Astrocyte (in vitro differentiated cells and primary cell): ENCODE data around the gene ZNF606. TPM values are rescaled to one million over a fixed set of nuclear protein-coding genes. Genes with fewer than 3 reads are reported as not detected.

Source experiments
- DNase-seq: peaks from one replicate; pipeline ENCODE4 v3.0.0-alpha.2; 2010; ENCODE audit warnings: low read depth
- FAIRE-seq: peaks from 2 replicates; lab custom pipeline; 2011; peaks lifted over from hg19 to GRCh38; lab: Jason Lieb, UNC
- H2AFZ ChIP-seq: 2 replicates; pipeline ENCODE4 v1.6.0; 2012; ENCODE audit warnings: low read depth, low read length, inconsistent platforms
- H3K27ac ChIP-seq: 2 replicates; pipeline ENCODE4 v1.5.1; 2011; ENCODE audit warnings: low read depth, low read length, inconsistent platforms
- H3K27me3 ChIP-seq: 2 replicates; pipeline ENCODE4 v1.6.0; 2011; ENCODE audit warnings: low read length, inconsistent platforms; ENCODE audit not compliant: insufficient read depth
- H3K36me3 ChIP-seq: 2 replicates; pipeline ENCODE4 v1.5.1; 2011; ENCODE audit warnings: low read length, inconsistent platforms; ENCODE audit not compliant: insufficient read depth
- H3K4me1 ChIP-seq: 2 replicates; pipeline ENCODE4 v1.5.1; 2011; ENCODE audit warnings: low read length, inconsistent platforms; ENCODE audit not compliant: insufficient read depth
- H3K4me2 ChIP-seq: 2 replicates; pipeline ENCODE4 v1.6.0; 2012; ENCODE audit warnings: low read length, inconsistent platforms
- H3K4me3 ChIP-seq: 2 replicates; pipeline ENCODE4 v1.5.1; 2011; ENCODE audit warnings: low read depth, mild to moderate bottlenecking, low read length, inconsistent platforms; ENCODE audit not compliant: insufficient read depth
- H3K79me2 ChIP-seq: 2 replicates; pipeline ENCODE4 v1.6.0; 2012; ENCODE audit warnings: mild to moderate bottlenecking, low read length, inconsistent platforms; ENCODE audit not compliant: insufficient read depth
- H3K9ac ChIP-seq: 2 replicates; pipeline ENCODE4 v1.6.0; 2012; ENCODE audit warnings: mild to moderate bottlenecking, low read length, inconsistent platforms
- H3K9me3 ChIP-seq: 2 replicates; pipeline ENCODE4 v1.5.1; 2012; ENCODE audit warnings: low read depth, mild to moderate bottlenecking, low read length, inconsistent platforms; ENCODE audit not compliant: insufficient read depth
- H4K20me1 ChIP-seq: 2 replicates; pipeline ENCODE4 v1.6.0; 2012; ENCODE audit warnings: low read length, inconsistent platforms; ENCODE audit not compliant: insufficient read depth
- H3K27ac Mint-ChIP-seq: one replicate; pipeline ENCODE4 v1.8.0; 2021; ENCODE audit warnings: mild to moderate bottlenecking, mixed read lengths; ENCODE audit not compliant: unreplicated experiment
- H3K27me3 Mint-ChIP-seq: one replicate; pipeline ENCODE4 v1.8.0; 2021; ENCODE audit warnings: low read depth, mixed read lengths; ENCODE audit not compliant: unreplicated experiment
- H3K36me3 Mint-ChIP-seq: one replicate; pipeline ENCODE4 v1.8.0; 2021; ENCODE audit warnings: low read depth, mixed read lengths; ENCODE audit not compliant: unreplicated experiment
- H3K4me1 Mint-ChIP-seq: one replicate; pipeline ENCODE4 v1.8.0; 2021; ENCODE audit warnings: low read depth, mixed read lengths; ENCODE audit not compliant: unreplicated experiment
- H3K4me3 Mint-ChIP-seq: one replicate; pipeline ENCODE4 v1.8.0; 2021; ENCODE audit warnings: mild to moderate bottlenecking, moderate library complexity, mixed read lengths; ENCODE audit not compliant: unreplicated experiment
- H3K9me3 Mint-ChIP-seq: one replicate; pipeline ENCODE4 v1.8.0; 2021; ENCODE audit warnings: mild to moderate bottlenecking, mixed read lengths; ENCODE audit not compliant: unreplicated experiment
- CTCF ChIP-seq: IDR thresholded peaks from 2 replicates; pipeline ENCODE4 v1.5.1; 2011; ENCODE audit warnings: low read depth, mild to moderate bottlenecking, inconsistent platforms, low read length, moderate library complexity; ENCODE audit not compliant: insufficient read depth
- EZH2 ChIP-seq: IDR thresholded peaks from 2 replicates; pipeline ENCODE4 v1.6.1; 2012; ENCODE audit warnings: mild to moderate bottlenecking, low read length, inconsistent platforms; ENCODE audit not compliant: insufficient read depth
- total RNA-seq: library from RNA; stranded (reverse); gene quantifications from 2 replicates; pipeline ENCODE4 v1.2.1, GENCODE V29; 2021

Gene ZNF606
- total RNA-seq, 1 donor from 2014 or later, result 13.5 TPM

GRCh38 chr19:57947088-57947418 is 55.6 kb downstream of the ZNF606 start:
- Histone ChIP-seq H3K36me3 (peaks cover 10% of the 10 kb centered on the region), H3K4me1 (peaks cover 6% of the 10 kb centered on the region), H3K27ac (peak overlapping the region; percentile 48), H3K9ac (peak overlapping the region; percentile 87), H3K4me2 (peak overlapping the region; percentile 96), H3K27me3 (no peaks in the 10 kb centered on the region), H3K9me3 (peaks cover 36% of the 10 kb centered on the region), H4K20me1 (peaks cover 8% of the 10 kb centered on the region), H2AFZ (peak overlapping the region; percentile 91), H3K4me3 (peak overlapping the region; percentile 80), H3K79me2 (peaks cover 49% of the 10 kb centered on the region)
- Mint-ChIP-seq H3K27ac (no peak overlapping the region), H3K4me3 (peak overlapping the region; percentile 96), H3K36me3 (peaks cover 33% of the 10 kb centered on the region), H3K27me3 (no peaks in the 10 kb centered on the region), H3K9me3 (peaks cover 38% of the 10 kb centered on the region), H3K4me1 (peaks cover 9% of the 10 kb centered on the region)
- DNase-seq, result no peak
- TF ChIP-seq CTCF (no peak), EZH2 (no peak)
- FAIRE-seq, result no peak

GRCh38 chr19:57946316-57946715 is 56.3 kb downstream of the ZNF606 start:
- H2AFZ ChIP-seq, result no peak overlapping the region
- peak overlapping the region; percentile 3 for H3K27ac Mint-ChIP-seq
- H3K4me2 ChIP-seq, result peak overlapping the region; percentile 96
- H3K9me3 ChIP-seq, result peaks cover 44% of the 10 kb centered on the region
- H3K36me3 ChIP-seq, result peaks cover 17% of the 10 kb centered on the region
- no peaks in the 10 kb centered on the region for H3K27me3 Mint-ChIP-seq
- no peaks in the 10 kb centered on the region for H3K27me3 ChIP-seq
- H3K9ac ChIP-seq, result no peak overlapping the region
- H3K4me1 Mint-ChIP-seq, result peaks cover 9% of the 10 kb centered on the region
- no peak overlapping the region for H3K27ac ChIP-seq
- TF ChIP-seq CTCF, result no peak
- TF ChIP-seq EZH2, result no peak
- H3K9me3 Mint-ChIP-seq, result peaks cover 42% of the 10 kb centered on the region
- H3K36me3 Mint-ChIP-seq, result peaks cover 40% of the 10 kb centered on the region
- FAIRE-seq, result no peak
- peaks cover 6% of the 10 kb centered on the region for H3K4me1 ChIP-seq
- no peak for DNase-seq
- H3K79me2 ChIP-seq, result peaks cover 49% of the 10 kb centered on the region
- H3K4me3 ChIP-seq, result peak overlapping the region; percentile 80
- H4K20me1 ChIP-seq, result peaks cover 8% of the 10 kb centered on the region
- H3K4me3 Mint-ChIP-seq, result peak overlapping the region; percentile 96

GRCh38 chr19:57941593-57941992 is 61.0 kb downstream of the ZNF606 start:
- H3K36me3 ChIP-seq, result peaks cover 25% of the 10 kb centered on the region
- H4K20me1 ChIP-seq, result peaks cover 4% of the 10 kb centered on the region
- peaks cover 2% of the 10 kb centered on the region for H3K4me1 ChIP-seq
- peaks cover 53% of the 10 kb centered on the region for H3K9me3 ChIP-seq
- H3K27me3 Mint-ChIP-seq, result no peaks in the 10 kb centered on the region
- H3K36me3 Mint-ChIP-seq, result peaks cover 65% of the 10 kb centered on the region
- H3K27ac ChIP-seq, result no peak overlapping the region
- peaks cover 40% of the 10 kb centered on the region for H3K79me2 ChIP-seq
- no peak for TF ChIP-seq CTCF
- TF ChIP-seq EZH2, result no peak
- DNase-seq (no peak), FAIRE-seq (no peak)
- peaks cover 40% of the 10 kb centered on the region for H3K9me3 Mint-ChIP-seq
- no peak overlapping the region for H2AFZ ChIP-seq
- H3K4me3 Mint-ChIP-seq, result no peak overlapping the region
- no peak overlapping the region for H3K4me3 ChIP-seq
- no peak overlapping the region for H3K27ac Mint-ChIP-seq
- H3K4me1 Mint-ChIP-seq, result peaks cover 8% of the 10 kb centered on the region
- H3K4me2 ChIP-seq, result no peak overlapping the region
- H3K27me3 ChIP-seq, result no peaks in the 10 kb centered on the region
- H3K9ac ChIP-seq, result no peak overlapping the region
